AG08395 (cell line): Measurements from ENCODE around the gene LEO1.

Experiments used
- DNase-seq: peaks from one replicate; pipeline ENCODE4 v3.0.0; 2012; ENCODE audit warnings: mixed read lengths, low spot score

The LEO1 gene

DNA sequence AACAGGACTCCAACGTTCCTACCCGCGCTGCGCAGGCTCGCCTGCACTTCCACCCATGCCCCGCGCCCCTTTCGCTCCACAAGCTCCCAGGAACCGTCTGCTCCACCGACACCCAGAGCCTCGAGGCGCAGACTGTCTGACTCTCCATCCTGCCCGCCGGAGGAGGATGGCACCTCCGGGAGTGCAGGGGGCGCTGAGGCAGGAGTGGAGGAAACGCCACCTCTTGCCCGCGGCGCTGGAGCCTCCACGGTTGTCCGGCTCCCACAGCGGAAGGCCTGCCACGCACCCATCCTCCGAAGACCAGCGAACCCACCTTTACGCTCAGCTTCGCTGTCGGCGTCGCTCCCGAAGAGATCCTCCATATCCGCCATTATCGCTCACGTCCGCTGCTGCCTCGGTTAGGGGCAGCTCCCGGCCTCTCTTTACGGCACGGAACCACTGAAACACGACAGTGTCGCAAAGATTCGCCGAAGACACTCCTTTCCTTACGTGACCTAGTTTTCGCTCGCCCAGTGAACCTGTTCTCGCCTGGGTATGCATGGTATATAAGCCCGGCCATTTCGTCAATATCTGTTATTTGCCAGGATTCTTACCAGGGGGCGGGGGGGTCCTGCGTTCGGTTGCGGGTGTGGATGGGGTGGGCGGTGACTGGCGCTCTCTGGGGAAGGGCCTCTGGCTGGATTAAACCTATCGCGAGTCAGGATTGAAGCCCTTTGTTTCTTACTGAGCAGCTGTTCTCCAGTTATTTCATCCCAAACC, at the start of gene LEO1:
LEO1 (minus strand) TSS at position 404 of the 759 bp plus-strand sequence; CDS start at position 371, 33 bp downstream.
- DNase-seq: peak; percentile 96

DNA sequence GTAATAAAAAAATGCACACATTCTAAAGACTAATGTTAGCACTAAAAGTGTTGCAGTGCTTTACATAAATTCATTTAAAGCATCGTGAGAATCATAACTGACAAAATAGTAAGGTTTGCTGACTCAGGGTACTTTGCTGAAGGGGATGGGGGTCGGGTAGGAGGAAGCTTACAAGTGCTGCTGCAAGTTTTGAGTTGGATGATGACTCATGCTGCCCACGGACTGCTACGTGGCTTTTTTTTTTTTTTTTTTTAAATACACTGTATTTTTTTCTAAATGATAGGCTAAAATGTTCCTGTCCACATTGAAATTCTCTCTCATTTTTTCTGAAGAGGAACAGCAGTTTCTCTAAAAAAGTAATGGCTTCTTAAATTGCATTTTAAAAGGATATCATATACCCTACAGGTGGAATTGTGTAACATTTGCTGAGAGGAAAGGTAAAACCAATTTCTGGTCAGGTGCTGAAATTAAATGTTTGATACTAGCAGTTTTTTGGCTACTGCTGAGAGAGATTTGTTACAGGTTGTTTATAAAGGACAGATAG, 49.6 kb upstream of the LEO1 start:
- DNase-seq: peak; percentile 69

DNA sequence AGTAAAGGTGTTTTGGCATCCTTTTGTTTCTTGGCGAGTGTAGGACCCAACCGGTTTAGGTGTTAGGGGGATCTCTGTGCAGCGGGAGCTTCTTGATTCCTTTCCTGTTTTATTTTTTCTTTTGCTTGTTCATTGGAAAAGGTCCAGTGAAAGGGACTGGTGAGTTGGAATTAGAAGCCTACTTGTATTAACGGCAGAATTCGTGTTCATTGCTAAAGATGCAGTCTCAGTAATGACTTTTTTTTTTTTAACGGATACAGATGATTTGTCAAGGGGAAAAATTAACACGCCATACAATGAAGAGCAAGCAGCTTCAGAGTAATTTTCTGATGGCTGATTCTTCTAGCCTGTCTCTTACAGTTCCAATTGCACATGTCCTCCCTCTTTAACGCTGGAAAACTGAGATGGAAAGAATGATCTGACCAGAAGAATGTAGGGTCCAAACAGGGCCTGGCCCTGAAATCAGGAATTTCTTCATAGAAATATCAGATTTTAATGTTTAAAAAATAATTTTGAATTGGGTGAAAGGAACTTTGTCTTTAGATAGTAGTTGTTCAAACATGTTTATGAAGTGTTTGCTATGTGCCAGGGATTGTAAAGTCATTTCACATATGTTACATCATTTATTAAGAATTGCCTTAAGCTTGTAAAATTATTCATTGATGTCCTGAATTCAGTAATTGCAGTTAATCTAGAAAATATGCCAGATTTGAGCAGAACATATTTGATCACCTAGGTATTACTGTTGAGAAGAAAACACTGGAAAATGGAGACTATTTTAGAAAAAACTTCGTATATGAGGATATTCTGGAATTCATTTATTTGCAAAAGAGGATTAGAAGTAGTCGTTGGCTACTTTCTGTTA, 48.9 kb upstream of the LEO1 start:
- DNase-seq: no peak

DNA sequence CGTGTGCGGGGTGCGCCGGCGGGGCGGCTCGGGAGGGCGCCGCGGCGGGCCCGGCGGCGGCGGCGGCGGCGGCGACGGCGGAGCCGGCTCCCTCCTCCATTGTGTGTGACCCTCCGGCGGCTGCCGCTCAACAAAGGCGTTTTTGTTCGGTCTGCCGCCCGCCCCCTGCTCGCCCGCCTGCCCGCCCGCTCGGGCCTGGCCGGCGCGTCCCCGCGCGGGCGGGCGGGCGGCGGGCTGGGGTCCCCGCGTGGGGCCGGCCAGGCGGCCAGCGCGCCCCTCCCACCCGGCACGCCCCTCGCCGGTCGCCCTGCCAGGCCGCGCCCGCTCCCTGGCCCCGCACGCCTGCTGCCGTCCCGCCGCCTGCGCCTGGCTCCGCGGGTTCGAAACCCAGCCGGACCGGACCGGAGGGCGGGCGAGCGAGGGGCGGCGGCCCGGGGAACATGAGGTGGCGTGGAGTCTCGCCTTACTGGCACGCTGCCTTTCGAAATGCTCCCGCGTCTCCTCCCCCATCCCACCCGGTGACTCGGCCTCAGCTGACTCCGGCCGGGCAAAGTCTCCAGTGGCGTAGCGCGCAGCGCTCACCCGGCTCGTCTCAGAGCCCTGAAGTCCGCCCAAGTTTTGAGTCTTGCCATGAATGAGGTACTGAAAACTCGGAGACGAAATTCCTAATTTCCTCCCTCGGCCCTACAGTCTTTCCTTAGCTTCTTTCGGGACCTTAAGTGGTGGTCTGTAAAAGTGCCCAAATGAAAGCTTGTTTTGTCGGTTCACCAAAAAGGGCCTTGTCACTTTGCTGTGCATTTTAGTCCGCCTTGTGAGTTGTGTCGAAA, 48.0 kb upstream of the LEO1 start:
- peak; percentile 93 for DNase-seq

DNA sequence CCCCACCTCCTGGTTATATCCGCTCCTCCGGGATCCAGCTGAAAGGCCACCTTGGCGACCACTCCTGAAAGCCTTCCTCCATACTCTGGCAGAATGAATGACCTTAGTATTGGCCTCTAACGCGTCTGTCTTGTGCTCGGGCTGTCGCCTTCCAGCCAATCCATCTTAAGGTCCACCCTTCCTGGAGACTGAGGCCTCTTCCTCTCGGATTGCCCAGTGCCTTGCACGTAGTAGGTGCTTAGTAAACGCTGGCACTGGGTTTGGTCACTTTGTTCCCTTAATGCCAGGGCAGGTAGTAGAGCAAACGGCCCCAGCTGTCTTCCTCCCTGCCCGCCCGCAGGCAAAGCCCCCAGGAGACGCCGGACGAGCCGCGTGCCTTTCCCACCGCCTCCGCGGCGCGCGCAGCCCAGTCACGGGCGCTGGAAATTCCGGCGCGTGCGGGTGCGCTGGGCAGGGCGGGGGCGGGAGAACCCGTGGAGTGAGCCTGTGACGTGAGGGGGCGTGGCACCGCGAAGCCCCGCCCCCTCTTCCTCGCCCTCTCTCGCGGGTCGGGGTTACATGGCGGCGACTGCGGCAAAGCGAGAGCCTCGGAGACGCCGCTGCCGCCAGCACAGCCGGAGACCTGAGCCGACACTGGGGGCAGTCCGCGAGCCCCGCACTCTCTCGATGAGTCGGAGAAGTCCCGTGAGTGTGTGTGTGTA, 47.3 kb upstream of the LEO1 start, which contains the start of gene MAPK6:
MAPK6 (plus strand) TSS at position 527 of the 701 bp plus-strand sequence. CDS start 27,242 bp downstream, outside the sequence.
- peak; percentile 99 for DNase-seq

DNA sequence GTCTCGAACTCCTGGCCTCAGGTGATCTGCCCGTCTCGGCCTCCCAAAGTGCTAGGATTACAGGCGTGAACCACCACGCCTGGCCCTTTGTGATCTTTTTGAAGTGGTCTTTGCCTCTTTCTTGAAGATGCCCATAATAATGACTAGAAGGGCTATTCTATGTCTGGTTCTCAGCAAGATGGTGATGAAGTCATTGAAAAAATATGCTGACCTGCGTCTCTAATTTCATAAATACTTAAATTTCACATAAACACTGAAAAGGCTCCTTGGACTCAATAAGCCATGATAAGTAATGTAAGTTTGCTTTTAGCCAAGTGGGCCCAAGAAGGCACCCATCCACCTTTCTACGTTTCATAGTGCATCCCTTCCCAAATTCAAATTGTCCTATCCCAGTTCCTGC, 46.7 kb upstream of the LEO1 start:
- no peak for DNase-seq

DNA sequence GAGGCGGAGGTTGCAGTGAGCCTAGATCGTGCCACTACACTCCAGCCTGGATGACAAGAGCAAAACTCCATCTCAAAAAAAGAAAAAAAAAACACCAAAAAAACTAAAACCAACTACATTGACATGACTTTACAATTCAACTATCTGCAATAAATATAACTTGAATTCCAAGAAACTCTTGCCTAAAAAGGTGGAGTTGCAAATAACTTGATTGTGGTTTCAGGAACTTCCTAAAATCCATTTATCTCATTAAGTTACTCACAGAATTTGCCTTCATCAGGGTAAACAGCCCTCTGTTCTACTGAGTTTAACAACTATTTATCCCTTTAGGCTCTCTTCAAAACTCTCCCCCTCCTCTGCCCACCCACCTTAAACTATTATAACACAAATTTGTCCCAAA, 44.7 kb upstream of the LEO1 start:
- DNase-seq: no peak

DNA sequence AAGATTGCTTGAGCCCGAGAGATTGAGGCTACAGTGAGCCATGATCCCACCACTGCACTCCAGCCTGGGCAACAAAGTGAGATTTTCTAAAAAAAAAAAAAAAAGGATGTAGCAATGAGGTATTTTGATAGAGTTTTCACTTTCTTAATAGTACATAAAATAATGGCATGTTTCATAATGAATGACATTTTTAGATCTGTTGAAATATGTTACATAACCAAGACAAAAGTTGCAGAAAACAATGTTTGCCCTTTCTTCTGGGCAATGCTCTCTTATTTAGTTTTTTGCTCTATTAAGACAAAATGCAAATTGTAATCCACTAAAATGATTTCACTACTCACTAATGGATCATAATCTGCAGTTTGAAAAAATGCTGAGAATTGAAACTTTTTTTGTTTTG, 43.0 kb upstream of the LEO1 start:
- no peak for DNase-seq

DNA sequence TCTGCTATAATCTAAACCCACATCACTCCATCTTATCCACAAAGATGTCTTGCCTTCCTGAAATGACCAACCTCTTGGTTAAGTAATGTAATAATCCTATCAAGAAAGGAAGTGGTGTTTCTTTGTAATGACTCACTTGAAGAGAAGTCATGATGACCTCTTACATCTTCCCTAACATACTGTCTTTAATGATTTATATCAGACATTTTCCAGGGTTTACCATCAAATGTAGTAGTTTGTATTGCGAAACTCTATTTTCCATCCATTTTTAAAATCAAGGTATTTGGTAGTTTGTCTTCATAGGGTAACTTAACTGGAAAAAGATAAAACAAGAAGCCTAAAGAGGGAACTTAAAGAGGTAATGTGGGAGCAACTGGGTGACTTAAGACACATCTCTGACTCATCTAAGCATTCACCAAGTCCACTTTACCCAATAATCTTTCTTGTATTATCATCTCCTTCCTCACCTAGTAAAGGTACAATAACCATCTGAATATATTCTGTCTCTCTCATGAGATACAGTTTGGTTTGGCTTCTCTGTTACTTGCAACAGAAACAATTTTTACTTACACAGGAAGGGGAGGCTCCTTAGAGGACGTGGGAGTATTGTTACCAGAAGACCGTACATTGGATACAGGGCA, 41.7 kb upstream of the LEO1 start:
- peak; percentile 39 for DNase-seq

DNA sequence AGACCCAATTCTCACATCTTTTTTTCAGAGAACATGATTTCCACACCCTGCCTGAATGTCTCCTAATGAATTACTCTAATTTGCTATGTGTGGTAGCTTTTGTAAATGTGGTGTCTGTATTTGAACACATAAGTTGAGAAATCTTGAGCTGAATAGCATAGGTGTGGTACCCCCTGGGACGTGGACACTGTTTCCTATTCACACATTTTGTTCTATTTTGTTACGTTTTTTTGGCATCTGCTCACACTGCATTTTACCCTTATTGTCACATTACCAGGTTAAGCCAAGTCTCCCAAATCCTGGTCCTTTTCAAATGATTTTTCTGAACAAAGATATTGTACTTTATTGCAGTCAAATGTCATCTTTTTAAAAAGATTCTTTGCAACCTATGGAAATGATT, 40.6 kb upstream of the LEO1 start:
- DNase-seq: no peak

DNA sequence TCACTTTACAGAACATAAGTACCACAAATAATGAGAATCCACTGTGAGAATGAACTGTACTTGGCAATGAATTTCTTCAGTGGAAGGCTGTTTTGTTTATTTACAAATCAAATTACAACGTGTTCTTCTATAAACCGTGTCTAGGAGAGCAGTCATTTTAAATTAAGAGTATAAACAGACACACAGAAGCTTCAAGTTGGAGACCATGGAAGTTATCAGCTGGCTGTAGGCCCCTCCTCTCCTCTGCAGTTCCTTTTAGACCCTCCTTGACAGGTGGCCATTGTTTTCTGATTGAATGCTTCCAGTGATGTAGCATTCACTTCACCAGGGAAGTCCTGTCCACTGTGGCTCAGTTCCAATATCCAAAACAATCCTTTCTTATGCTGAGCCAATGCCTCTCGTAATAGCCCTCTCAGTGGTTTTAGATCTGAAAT, 40.1 kb upstream of the LEO1 start:
- no peak for DNase-seq

DNA sequence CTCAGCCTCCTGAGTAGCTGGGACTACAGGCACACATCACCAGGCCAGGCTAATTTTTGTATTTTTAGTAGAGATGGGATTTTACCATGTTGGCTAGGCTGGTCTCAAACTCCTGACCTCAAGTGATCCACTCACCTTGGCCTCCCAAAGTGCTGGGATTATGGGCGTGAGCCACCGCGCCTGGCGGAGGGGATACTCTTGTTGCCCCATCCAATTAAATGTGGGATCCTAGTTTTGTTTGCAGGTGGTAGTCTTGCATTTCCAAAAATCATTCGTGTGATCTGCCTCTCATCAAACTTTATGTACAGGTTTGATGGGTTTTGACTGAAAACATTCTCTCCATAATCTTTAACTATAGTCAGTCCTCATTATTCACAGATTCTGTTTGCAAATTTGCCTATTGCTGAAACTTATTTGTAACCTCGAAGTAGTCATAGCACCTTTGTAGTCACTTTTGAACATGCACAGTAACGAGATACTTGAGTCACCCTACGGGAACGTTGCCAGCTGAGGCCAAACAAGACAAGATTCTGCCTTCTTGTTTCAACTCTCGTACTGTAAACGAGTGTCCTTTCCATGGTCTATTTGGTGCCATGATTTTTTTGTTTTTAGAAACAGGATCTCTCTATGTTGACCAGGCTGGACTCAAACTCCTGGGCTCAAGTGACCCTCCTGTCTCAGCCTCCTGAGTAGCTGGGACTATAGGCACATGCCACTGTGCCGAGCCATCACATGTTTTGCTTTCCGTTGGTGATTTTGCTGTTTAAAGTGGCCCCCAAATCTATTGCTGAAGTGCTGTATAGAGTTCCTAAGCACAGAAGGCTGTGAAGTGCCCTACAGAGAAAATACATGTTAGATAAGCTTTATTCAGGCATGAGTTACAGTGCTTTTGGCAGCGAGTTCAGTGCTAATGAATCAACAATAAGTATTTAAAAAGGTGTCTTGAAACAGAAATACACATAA, 39.3 kb upstream of the LEO1 start:
- DNase-seq: peak; percentile 60

DNA sequence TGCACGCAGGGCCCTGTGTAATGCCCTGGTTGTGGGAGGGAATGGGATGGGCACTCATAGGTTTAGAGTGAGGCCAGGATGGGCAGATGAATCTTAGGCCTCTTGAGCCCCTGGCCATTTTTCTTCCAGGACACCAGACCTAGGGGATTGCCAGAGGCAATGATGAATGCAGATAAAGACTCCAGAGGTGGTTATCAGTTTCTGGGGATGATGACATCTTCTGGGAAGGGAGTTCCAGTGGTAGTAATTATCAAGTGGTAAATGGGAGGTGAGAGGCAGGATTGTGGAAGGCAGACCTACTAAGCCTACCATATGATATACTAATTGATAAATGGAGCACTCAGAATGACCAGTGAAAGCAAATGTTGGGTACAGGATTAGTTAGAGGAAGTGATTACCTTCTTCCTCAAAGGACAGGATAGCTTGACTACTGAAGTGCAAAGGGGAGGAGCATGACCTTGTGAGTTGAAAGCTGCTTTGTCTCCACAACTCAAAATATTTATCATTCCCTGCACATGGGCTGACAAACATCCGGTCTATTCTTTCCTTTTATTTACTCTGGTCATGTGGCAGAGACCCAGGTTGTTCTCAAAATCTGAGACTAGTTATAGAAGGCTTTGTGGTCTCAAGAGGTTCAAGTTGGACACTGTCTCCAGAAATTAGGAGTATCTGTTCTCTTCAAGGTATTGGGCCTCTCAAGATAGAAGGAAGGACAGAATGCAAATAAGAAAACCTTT, 37.3 kb upstream of the LEO1 start:
- no peak for DNase-seq

DNA sequence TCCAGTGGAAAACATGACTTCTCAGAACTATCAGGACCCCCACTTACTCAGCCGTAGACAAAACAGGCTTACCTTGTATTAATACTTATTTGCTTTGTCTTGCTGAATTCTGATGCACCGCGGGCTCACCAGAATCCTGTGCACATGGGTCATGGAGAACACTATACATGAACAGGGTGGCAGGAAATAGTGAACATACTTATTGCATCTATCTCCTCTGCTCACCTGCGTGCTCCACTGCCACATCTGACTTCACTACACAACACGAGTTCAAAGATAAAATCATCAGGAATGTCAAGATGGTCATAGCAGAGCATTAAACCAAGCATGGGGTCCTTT, 36.8 kb upstream of the LEO1 start:
- DNase-seq: no peak

DNA sequence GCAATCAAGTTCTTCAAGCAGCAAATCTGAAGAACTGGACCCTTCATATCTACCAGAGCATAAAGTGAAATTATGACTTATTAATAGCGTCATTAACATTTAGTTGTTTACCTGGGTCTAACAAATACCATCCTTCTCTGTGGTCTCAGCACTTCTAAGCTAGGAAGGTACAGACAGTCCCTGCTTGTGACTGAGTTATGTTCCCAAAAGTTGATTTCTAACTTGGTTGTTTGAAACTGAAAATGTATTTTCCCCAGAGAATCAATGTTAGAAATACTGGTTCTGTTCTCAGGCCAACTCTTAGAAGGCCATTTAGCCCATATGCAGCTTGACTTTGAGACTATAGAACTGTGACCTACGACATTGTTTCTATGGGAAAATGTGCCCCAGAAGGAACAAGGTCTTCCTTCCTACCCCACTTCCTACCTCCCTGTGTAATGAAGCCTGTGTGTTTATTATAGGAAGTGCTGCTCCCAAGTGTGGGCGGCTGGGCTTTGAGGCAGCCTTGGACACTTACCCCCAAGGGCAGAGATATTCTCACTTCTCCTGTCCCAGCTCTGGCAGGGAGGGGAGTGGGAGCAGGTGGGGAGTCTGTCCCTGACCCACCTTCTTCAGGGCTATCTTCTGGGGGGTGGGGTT, 35.2 kb upstream of the LEO1 start:
- no peak for DNase-seq

DNA sequence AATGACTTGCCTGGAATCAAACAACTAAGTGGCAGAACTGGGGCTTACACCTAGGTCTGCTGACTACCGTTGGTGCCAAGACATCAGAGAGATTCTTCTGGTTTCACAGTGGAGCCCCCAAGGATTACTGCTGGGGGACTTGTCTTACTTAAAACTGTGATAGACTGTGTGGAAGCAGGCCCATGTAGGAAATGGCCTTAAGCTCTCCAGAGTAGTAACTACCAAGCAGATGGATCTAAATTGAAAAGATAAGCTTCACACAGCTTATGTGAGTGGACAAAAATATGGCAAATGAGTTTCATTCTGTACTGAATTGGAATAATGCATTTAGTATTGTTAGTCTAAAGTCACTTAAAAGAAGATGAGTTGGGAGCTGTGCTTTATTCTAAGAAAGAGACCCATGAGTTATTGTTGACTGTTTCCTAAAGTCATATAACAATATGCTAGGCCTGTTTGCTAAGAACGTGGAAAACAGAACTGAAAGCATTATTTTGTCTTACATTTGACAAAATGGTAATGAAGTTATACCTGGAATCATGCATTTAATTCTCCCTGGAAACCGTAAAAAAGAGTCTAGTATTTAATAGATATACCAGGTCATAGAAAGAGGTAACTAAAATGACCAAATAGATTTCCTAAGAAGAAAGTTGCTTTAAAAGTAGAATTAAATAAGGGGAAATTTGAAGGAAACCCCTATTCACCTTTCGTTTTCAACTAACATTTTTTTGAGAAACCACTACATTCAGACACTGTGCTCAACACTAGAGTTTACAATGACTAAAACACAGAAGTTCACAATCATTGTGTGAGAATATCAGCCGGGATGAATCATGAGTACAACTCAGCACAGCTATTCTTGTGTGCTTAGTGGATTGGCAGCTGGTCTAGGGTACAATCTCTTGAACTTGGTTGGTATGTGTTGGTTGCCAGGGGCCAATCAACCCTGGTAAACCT, 34.4 kb upstream of the LEO1 start:
- DNase-seq: peak; percentile 18

DNA sequence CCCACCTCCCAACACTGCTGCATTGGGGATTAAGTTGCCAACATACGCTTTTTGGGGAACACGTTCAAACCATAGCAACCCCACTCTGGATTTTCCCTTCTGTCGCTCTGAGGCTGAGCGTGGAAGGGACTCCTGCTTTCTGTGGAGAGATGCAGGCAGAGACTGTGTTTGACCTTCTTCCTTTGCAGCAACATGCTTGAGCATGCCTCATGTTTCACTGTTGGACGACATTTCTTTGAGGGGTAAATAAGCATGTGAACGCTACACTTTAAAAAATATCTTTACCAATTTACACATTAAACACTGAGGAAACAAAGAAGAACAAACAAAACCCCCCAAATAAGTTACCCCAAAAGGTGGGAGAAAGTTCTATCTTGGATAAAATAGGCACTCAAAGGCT, 33.2 kb upstream of the LEO1 start:
- no peak for DNase-seq
